Central memory CD4-positive, alpha-beta T cell (primary cell): ENCODE data around the gene ASXL1.
"Not testable (repeated sequence)": the region's sequence is repeated elsewhere in the genome, so short reads cannot be mapped to it uniquely, and the experiment has no call there.

Experiments
- DNase-seq: peaks from one replicate; pipeline ENCODE4 v3.0.0; 2022

Gene ASXL1

GRCh38 chr20:32455171-32455900 lies 97.2 kb downstream of the ASXL1 start:
- no peak for DNase-seq

- DNase-seq: no peak
These were observed 98.0 kb downstream of the ASXL1 start for GRCh38 chr20:32455901-32456701.

- DNase-seq: no peak
These were observed 98.8 kb downstream of the ASXL1 start for GRCh38 chr20:32456869-32457478.

GRCh38 chr20:32457479-32457986 lies 99.4 kb downstream of the ASXL1 start:
- no peak for DNase-seq

- no peak for DNase-seq
These were observed 100.1 kb downstream of the ASXL1 start for GRCh38 chr20:32458061-32458836.

GRCh38 chr20:32458837-32459220 lies 100.7 kb downstream of the ASXL1 start:
- DNase-seq: no peak

- no peak for DNase-seq
These were observed 102.1 kb downstream of the ASXL1 start for GRCh38 chr20:32460231-32460630.

GRCh38 chr20:32460683-32461320 lies 102.7 kb downstream of the ASXL1 start:
- no peak for DNase-seq

GRCh38 chr20:32461836-32462600 lies 103.9 kb downstream of the ASXL1 start:
- no peak for DNase-seq

GRCh38 chr20:32462900-32463641 lies 104.9 kb downstream of the ASXL1 start:
- DNase-seq: no peak

GRCh38 chr20:32463642-32464400 lies 105.7 kb downstream of the ASXL1 start:
- no peak for DNase-seq

- DNase-seq: no peak
These were observed 106.4 kb downstream of the ASXL1 start for GRCh38 chr20:32464401-32465091.

- DNase-seq: no peak
These were observed 107.2 kb downstream of the ASXL1 start for GRCh38 chr20:32465092-32465900.

GRCh38 chr20:32465901-32466675 lies 108.0 kb downstream of the ASXL1 start:
- not testable (repeated sequence) for DNase-seq

- no peak for DNase-seq
These were observed 108.8 kb downstream of the ASXL1 start for GRCh38 chr20:32466739-32467505.

- DNase-seq: no peak
These were observed 109.6 kb downstream of the ASXL1 start for GRCh38 chr20:32467506-32468312.
